ENCODE data around the gene ATXN2L.

The ATXN2L gene

GRCh38 chr16:28829747-28830146 is 6.9 kb downstream of the ATXN2L start:
- DNase-seq: no peak
- TF ChIP-seq GATA1 (IDR thresholded peaks at IDR 0.05; ENCODE audit: low read depth, low read length) (no peak), POLR2A (IDR thresholded peaks at IDR 0.05; ENCODE audit: low read length) (no peak)

GRCh38 chr16:28830531-28830930 is 7.7 kb downstream of the ATXN2L start:
- no peak for TF ChIP-seq GATA1 (IDR thresholded peaks at IDR 0.05; ENCODE audit: low read depth, low read length)
- TF ChIP-seq POLR2A (IDR thresholded peaks at IDR 0.05; ENCODE audit: low read length): no peak
- DNase-seq: no peak

GRCh38 chr16:28834349-28834748 is 11.6 kb downstream of the ATXN2L start:
- DNase-seq: no peak
- TF ChIP-seq GATA1 (IDR thresholded peaks at IDR 0.05; ENCODE audit: low read depth, low read length): no peak
- TF ChIP-seq POLR2A (IDR thresholded peaks at IDR 0.05; ENCODE audit: low read length): no peak

- no peak for DNase-seq
- TF ChIP-seq GATA1 (IDR thresholded peaks at IDR 0.05; ENCODE audit: low read depth, low read length) (no peak), POLR2A (IDR thresholded peaks at IDR 0.05; ENCODE audit: low read length) (no peak)
Measured at GRCh38 chr16:28834873-28835863, 12.4 kb downstream of the ATXN2L start.

- DNase-seq: no peak
- TF ChIP-seq POLR2A (IDR thresholded peaks at IDR 0.05; ENCODE audit: low read length): no peak
- no peak for TF ChIP-seq GATA1 (IDR thresholded peaks at IDR 0.05; ENCODE audit: low read depth, low read length)
Measured at GRCh38 chr16:28835864-28836760, 13.3 kb downstream of the ATXN2L start.

- DNase-seq: no peak
- TF ChIP-seq POLR2A (IDR thresholded peaks at IDR 0.05; ENCODE audit: low read length): no peak
- no peak for TF ChIP-seq GATA1 (IDR thresholded peaks at IDR 0.05; ENCODE audit: low read depth, low read length)
Measured at GRCh38 chr16:28836761-28837064, 13.9 kb downstream of the ATXN2L start.

- TF ChIP-seq POLR2A (IDR thresholded peaks at IDR 0.05; ENCODE audit: low read length) (no peak), GATA1 (IDR thresholded peaks at IDR 0.05; ENCODE audit: low read depth, low read length) (no peak)
Measured at GRCh38 chr16:28837672-28838557, 15.1 kb downstream of the ATXN2L start.

GRCh38 chr16:28838558-28838918 is 15.7 kb downstream of the ATXN2L start:
- no peak for DNase-seq
- TF ChIP-seq POLR2A (IDR thresholded peaks at IDR 0.05; ENCODE audit: low read length): no peak
- no peak for TF ChIP-seq GATA1 (IDR thresholded peaks at IDR 0.05; ENCODE audit: low read depth, low read length)

More at GRCh38 chr16:28837672-28838557, 15.1 kb downstream of the ATXN2L start:
- DNase-seq: no peak

- no peak for DNase-seq
- no peak for TF ChIP-seq GATA1 (IDR thresholded peaks at IDR 0.05; ENCODE audit: low read depth, low read length)
- no peak for TF ChIP-seq POLR2A (IDR thresholded peaks at IDR 0.05; ENCODE audit: low read length)
Measured at GRCh38 chr16:28839004-28839639, 16.3 kb downstream of the ATXN2L start.

GRCh38 chr16:28839899-28840298 is 17.1 kb downstream of the ATXN2L start:
- no peak for DNase-seq
- TF ChIP-seq GATA1 (IDR thresholded peaks at IDR 0.05; ENCODE audit: low read depth, low read length) (no peak), POLR2A (IDR thresholded peaks at IDR 0.05; ENCODE audit: low read length) (no peak)

GRCh38 chr16:28842696-28843095 is 19.9 kb downstream of the ATXN2L start:
- no peak for DNase-seq
- TF ChIP-seq POLR2A (IDR thresholded peaks at IDR 0.05; ENCODE audit: low read length) (no peak), GATA1 (IDR thresholded peaks at IDR 0.05; ENCODE audit: low read depth, low read length) (no peak)

GRCh38 chr16:28843766-28844165 is 21.0 kb downstream of the ATXN2L start:
- TF ChIP-seq GATA1 (IDR thresholded peaks at IDR 0.05; ENCODE audit: low read depth, low read length) (no peak), POLR2A (IDR thresholded peaks at IDR 0.05; ENCODE audit: low read length) (no peak)
- no peak for DNase-seq
